Activated T-helper 2 cell treated with anti-CD3 and anti-CD28 coated beads, Interferon-gamma antibody, Interleukin-2, Interleukin-4, amounts not matched to agents 10 μg/mL and 5 μg/mL and 100 μg/mL, durations not matched to agents 14 hours and 24 hours and 36 hours (primary cell): ENCODE results near the gene PPP1R13B. TPM values are rescaled to one million over a fixed set of nuclear protein-coding genes. Genes with fewer than 3 reads are reported as not detected.
"Not testable (repeated sequence)": the region's sequence is repeated elsewhere in the genome, so short reads cannot be mapped to it uniquely, and the experiment has no call there.

Source experiments
- DNase-seq: peaks from one replicate; pipeline ENCODE4 v3.0.0; 2021; ENCODE audit warnings: low spot score
- H3K27ac Mint-ChIP-seq: one replicate; pipeline ENCODE4 v1.8.0; 2021; ENCODE audit warnings: mixed read lengths
- H3K27me3 Mint-ChIP-seq: one replicate; pipeline ENCODE4 v1.8.0; 2021; ENCODE audit warnings: low read depth, mixed read lengths
- H3K36me3 Mint-ChIP-seq: one replicate; pipeline ENCODE4 v1.8.0; 2021; ENCODE audit warnings: low read depth, mixed read lengths
- H3K4me1 Mint-ChIP-seq: one replicate; pipeline ENCODE4 v1.8.0; 2021; ENCODE audit warnings: low read depth, mixed read lengths
- H3K4me3 Mint-ChIP-seq: one replicate; pipeline ENCODE4 v1.8.0; 2021; ENCODE audit warnings: low read depth, mild to moderate bottlenecking, moderate library complexity, mixed read lengths
- H3K9me3 Mint-ChIP-seq: one replicate; pipeline ENCODE4 v1.8.0; 2021; ENCODE audit warnings: mixed read lengths
- intact Hi-C: fragments of 100-400 bp; cut with micrococcal nuclease; formaldehyde crosslinking; loops from one replicate; pipeline ENCODE4 v1.15.1; 2023
- total RNA-seq: library from RNA; stranded (reverse); gene quantifications from 2 replicates; pipeline ENCODE4 v1.2.3, GENCODE V29; 2022

The PPP1R13B gene
- total RNA-seq, 1 donor from 2014 or later = 7.8 TPM

- Mint-ChIP-seq H3K27ac (no peak overlapping the region), H3K9me3 (no peaks in the 10 kb centered on the region), H3K4me3 (no peak overlapping the region), H3K4me1 (peaks cover 9% of the 10 kb centered on the region), H3K27me3 (no peaks in the 10 kb centered on the region), H3K36me3 (no peaks in the 10 kb centered on the region)
- DNase-seq = no peak
- intact Hi-C loops = no loop called here
Measured at GRCh38 chr14:103805708-103806107, 41.7 kb downstream of the PPP1R13B start.

- H3K9me3 Mint-ChIP-seq = no peaks in the 10 kb centered on the region
- H3K27ac Mint-ChIP-seq = no peak overlapping the region
- H3K27me3 Mint-ChIP-seq = no peaks in the 10 kb centered on the region
- H3K36me3 Mint-ChIP-seq = no peaks in the 10 kb centered on the region
- DNase-seq = no peak
- no peak overlapping the region for H3K4me3 Mint-ChIP-seq
- peaks cover 9% of the 10 kb centered on the region for H3K4me1 Mint-ChIP-seq
- intact Hi-C loops = no loop called here
Measured at GRCh38 chr14:103803661-103804060, 43.7 kb downstream of the PPP1R13B start.

- no peak for DNase-seq
- H3K4me1 Mint-ChIP-seq = peaks cover 9% of the 10 kb centered on the region
- no peaks in the 10 kb centered on the region for H3K27me3 Mint-ChIP-seq
- no peak overlapping the region for H3K4me3 Mint-ChIP-seq
- no peaks in the 10 kb centered on the region for H3K9me3 Mint-ChIP-seq
- H3K27ac Mint-ChIP-seq = no peak overlapping the region
- H3K36me3 Mint-ChIP-seq = no peaks in the 10 kb centered on the region
- intact Hi-C loops = no loop called here
Measured at GRCh38 chr14:103802356-103802755, 45.0 kb downstream of the PPP1R13B start.

- no peaks in the 10 kb centered on the region for H3K36me3 Mint-ChIP-seq
- H3K27me3 Mint-ChIP-seq = no peaks in the 10 kb centered on the region
- H3K27ac Mint-ChIP-seq = no peak overlapping the region
- no peak for DNase-seq
- H3K4me3 Mint-ChIP-seq = no peak overlapping the region
- intact Hi-C loops = no loop called here
- no peaks in the 10 kb centered on the region for H3K9me3 Mint-ChIP-seq
- peaks cover 2% of the 10 kb centered on the region for H3K4me1 Mint-ChIP-seq
Measured at GRCh38 chr14:103801459-103801858, 45.9 kb downstream of the PPP1R13B start.

- H3K9me3 Mint-ChIP-seq, intact Hi-C loops, H3K27me3 Mint-ChIP-seq, H3K36me3 Mint-ChIP-seq, H3K4me3 Mint-ChIP-seq, DNase-seq, H3K4me1 Mint-ChIP-seq, H3K27ac Mint-ChIP-seq: not testable (repeated sequence)
Measured at GRCh38 chr14:103793192-103793591, 54.2 kb downstream of the PPP1R13B start.

GRCh38 chr14:103788086-103788485 lies 59.3 kb downstream of the PPP1R13B start:
- Mint-ChIP-seq H3K4me3 (no peak overlapping the region), H3K36me3 (no peaks in the 10 kb centered on the region), H3K4me1 (no peaks in the 10 kb centered on the region)

GRCh38 chr14:103782376-103782775 lies 65.0 kb downstream of the PPP1R13B start:
- H3K36me3 Mint-ChIP-seq = peaks cover 3% of the 10 kb centered on the region
- no peak for DNase-seq
- H3K4me1 Mint-ChIP-seq = no peaks in the 10 kb centered on the region
- intact Hi-C loops = no loop called here
- H3K27me3 Mint-ChIP-seq = no peaks in the 10 kb centered on the region
- no peak overlapping the region for H3K27ac Mint-ChIP-seq
- no peak overlapping the region for H3K4me3 Mint-ChIP-seq
- H3K9me3 Mint-ChIP-seq = no peaks in the 10 kb centered on the region

More at GRCh38 chr14:103788086-103788485, 59.3 kb downstream of the PPP1R13B start:
- no peak overlapping the region for H3K27ac Mint-ChIP-seq
- no peaks in the 10 kb centered on the region for H3K9me3 Mint-ChIP-seq
- intact Hi-C loops = no loop called here
- no peak for DNase-seq
- no peaks in the 10 kb centered on the region for H3K27me3 Mint-ChIP-seq

GRCh38 chr14:103776319-103776718 lies 71.1 kb downstream of the PPP1R13B start:
- H3K36me3 Mint-ChIP-seq, H3K27ac Mint-ChIP-seq, H3K4me3 Mint-ChIP-seq, H3K9me3 Mint-ChIP-seq, H3K27me3 Mint-ChIP-seq, H3K4me1 Mint-ChIP-seq, intact Hi-C loops, DNase-seq: not testable (repeated sequence)

- Mint-ChIP-seq H3K9me3 (peaks cover 7% of the 10 kb centered on the region), H3K4me1 (no peaks in the 10 kb centered on the region), H3K4me3 (no peak overlapping the region), H3K27me3 (no peaks in the 10 kb centered on the region), H3K27ac (no peak overlapping the region), H3K36me3 (peaks cover 6% of the 10 kb centered on the region)
- no peak for DNase-seq
- intact Hi-C loops = no loop called here
Measured at GRCh38 chr14:103775506-103775905, 71.9 kb downstream of the PPP1R13B start.

- Mint-ChIP-seq H3K36me3 (peaks cover 4% of the 10 kb centered on the region), H3K9me3 (peaks cover 7% of the 10 kb centered on the region), H3K4me1 (no peaks in the 10 kb centered on the region), H3K27ac (no peak overlapping the region), H3K27me3 (no peaks in the 10 kb centered on the region), H3K4me3 (no peak overlapping the region)
- intact Hi-C loops = no loop called here
- DNase-seq = no peak
Measured at GRCh38 chr14:103773521-103773920, 73.9 kb downstream of the PPP1R13B start.

GRCh38 chr14:103772078-103772712 lies 75.2 kb downstream of the PPP1R13B start:
- Mint-ChIP-seq H3K9me3 (peaks cover 7% of the 10 kb centered on the region), H3K4me1 (no peaks in the 10 kb centered on the region), H3K4me3 (no peak overlapping the region), H3K27me3 (no peaks in the 10 kb centered on the region), H3K36me3 (peaks cover 3% of the 10 kb centered on the region), H3K27ac (no peak overlapping the region)
- intact Hi-C loops = no loop called here
- no peak for DNase-seq

GRCh38 chr14:103770902-103771301 lies 76.5 kb downstream of the PPP1R13B start:
- no peak for DNase-seq
- Mint-ChIP-seq H3K27ac (no peak overlapping the region), H3K36me3 (peaks cover 3% of the 10 kb centered on the region), H3K27me3 (no peaks in the 10 kb centered on the region), H3K4me1 (no peaks in the 10 kb centered on the region), H3K4me3 (no peak overlapping the region), H3K9me3 (peaks cover 7% of the 10 kb centered on the region)
- intact Hi-C loops = no loop called here

- no peaks in the 10 kb centered on the region for H3K4me1 Mint-ChIP-seq
- intact Hi-C loops = no loop called here
- no peak for DNase-seq
- H3K27me3 Mint-ChIP-seq = no peaks in the 10 kb centered on the region
- no peak overlapping the region for H3K27ac Mint-ChIP-seq
- H3K9me3 Mint-ChIP-seq = peaks cover 7% of the 10 kb centered on the region
- H3K36me3 Mint-ChIP-seq = peaks cover 3% of the 10 kb centered on the region
- no peak overlapping the region for H3K4me3 Mint-ChIP-seq
Measured at GRCh38 chr14:103770500-103770899, 76.9 kb downstream of the PPP1R13B start.
